GM12801 (cell line): ENCODE results near the gene NAALAD2.

Experiments
- CTCF ChIP-seq: IDR thresholded peaks from one replicate; pipeline ENCODE4 v1.5.1; 2011; ENCODE audit warnings: control low read depth; ENCODE audit not compliant: insufficient read length; ENCODE audit errors: extremely low read depth

The NAALAD2 gene

GRCh38 chr11:90204832-90205646, 70.6 kb downstream of the NAALAD2 start:
- TF ChIP-seq CTCF = no peak

- TF ChIP-seq CTCF = no peak
Observed at GRCh38 chr11:90208857-90209256, 74.4 kb downstream of the NAALAD2 start.

GRCh38 chr11:90213322-90213721, 78.9 kb downstream of the NAALAD2 start:
- TF ChIP-seq CTCF = no peak

- no peak for TF ChIP-seq CTCF
Observed at GRCh38 chr11:90216611-90217010, 82.1 kb downstream of the NAALAD2 start.

- TF ChIP-seq CTCF = no peak
Observed at GRCh38 chr11:90218606-90219005, 84.1 kb downstream of the NAALAD2 start.

- no peak for TF ChIP-seq CTCF
Observed at GRCh38 chr11:90219438-90219837, 85.0 kb downstream of the NAALAD2 start.

GRCh38 chr11:90220391-90220790, 85.9 kb downstream of the NAALAD2 start:
- TF ChIP-seq CTCF = no peak
